D721Med (cell line): Measurements from ENCODE around the gene TRIP10.

ENCODE experiments used
- DNase-seq: peaks from one replicate; pipeline ENCODE4 v3.0.0; 2011; ENCODE audit warnings: low spot score; ENCODE audit not compliant: insufficient read length
- FAIRE-seq: peaks from 2 replicates; lab custom pipeline; 2011; peaks lifted over from hg19 to GRCh38; lab: Jason Lieb, UNC
- TF ChIP-seq, protein P1 (sequence below): IDR thresholded peaks from 2 replicates; pipeline ENCODE4 v1.5.1; 2012; ENCODE audit warnings: mild to moderate bottlenecking, control low read depth; ENCODE audit not compliant: insufficient read depth; ENCODE audit errors: missing control alignments

TRIP10 gene

DNA sequence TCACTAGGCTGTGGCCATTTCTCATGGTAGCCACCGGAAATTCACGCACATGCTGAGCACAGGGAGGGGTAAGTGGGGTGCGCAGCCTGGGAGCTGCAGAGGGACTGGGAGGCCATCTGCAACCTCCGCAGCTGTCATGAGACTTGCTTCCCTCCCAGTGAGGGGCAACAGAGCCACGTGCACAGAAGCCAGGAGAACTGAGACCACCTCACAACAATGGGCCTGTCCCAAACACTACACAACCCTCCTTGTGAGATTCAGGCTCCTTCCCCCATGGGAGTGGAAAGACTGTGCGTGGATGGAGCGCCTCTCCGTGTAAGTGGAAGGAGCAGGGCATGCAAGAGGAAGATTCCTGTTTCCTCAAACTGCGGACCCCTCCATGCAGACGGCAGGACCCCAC lies 27.9 kb upstream of the TRIP10 start:
- DNase-seq (no peak), FAIRE-seq (no peak)
- TF ChIP-seq, protein P1, sequence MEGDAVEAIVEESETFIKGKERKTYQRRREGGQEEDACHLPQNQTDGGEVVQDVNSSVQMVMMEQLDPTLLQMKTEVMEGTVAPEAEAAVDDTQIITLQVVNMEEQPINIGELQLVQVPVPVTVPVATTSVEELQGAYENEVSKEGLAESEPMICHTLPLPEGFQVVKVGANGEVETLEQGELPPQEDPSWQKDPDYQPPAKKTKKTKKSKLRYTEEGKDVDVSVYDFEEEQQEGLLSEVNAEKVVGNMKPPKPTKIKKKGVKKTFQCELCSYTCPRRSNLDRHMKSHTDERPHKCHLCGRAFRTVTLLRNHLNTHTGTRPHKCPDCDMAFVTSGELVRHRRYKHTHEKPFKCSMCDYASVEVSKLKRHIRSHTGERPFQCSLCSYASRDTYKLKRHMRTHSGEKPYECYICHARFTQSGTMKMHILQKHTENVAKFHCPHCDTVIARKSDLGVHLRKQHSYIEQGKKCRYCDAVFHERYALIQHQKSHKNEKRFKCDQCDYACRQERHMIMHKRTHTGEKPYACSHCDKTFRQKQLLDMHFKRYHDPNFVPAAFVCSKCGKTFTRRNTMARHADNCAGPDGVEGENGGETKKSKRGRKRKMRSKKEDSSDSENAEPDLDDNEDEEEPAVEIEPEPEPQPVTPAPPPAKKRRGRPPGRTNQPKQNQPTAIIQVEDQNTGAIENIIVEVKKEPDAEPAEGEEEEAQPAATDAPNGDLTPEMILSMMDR = no peak

DNA sequence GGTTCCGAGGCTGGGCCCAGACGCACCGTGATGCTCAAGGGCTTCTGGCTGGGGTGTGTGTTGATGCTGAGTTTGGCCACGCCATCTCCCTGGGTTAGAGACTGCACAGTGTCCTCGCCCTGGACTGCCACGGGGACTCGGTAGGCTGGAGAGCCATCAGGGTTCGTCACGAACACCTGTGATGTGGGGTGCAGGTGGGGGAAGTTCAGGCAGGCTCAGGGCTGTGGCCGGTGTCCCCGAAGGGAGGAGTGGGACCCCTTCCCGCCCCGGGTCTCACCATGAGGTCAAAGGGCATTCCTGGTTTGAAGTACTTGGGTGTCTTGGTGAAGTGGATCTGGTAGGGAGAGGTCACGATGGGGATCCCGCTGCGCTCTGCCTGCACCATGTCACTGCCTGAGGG lies 27.2 kb upstream of the TRIP10 start:
- TF ChIP-seq, protein P1 = no peak

DNA sequence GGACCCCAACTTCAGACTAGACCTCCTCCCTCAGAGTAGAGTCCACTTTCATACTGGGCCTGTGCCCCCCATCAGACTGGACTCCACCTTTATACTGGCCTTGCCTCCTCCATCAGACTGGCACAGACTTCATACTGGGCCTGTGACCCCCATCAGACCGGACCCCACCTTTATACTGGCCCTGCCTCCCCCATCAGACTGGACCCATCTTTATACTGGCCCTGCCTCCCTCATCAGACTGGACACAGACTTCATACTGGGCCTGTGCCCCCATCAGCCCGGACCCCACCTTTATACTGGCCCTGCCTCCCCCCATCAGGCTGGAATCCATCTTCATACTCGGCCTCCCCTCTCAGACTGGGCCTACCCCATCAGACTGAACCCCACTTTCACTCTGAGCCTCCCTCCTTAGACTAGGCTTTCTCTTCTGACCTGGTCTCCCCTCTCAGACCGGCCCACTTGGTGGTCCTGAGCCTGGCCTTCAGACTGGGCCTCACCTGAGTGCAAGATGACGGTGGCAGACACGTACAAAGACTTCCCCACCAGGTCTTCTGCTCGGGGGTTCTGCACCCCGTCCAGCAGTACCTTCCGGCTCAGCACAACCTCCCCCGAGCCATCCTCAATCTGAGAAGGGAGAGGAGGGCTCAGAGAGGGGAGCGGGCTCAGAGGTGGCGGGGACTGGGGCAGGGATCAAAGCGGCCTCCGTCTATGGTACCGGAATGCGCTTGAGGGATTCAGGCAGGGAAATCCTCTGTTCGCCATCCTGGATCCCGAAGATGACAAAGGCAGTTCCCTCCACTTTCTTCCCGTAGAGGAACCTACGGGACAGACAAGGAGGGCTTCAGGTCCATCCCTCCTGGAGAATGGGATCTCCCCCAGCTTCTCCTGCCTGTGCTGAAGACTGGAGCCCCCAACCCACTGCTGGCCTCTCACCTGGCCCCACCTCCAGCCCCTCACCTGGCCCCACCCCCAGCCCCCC lies 26.5 kb upstream of the TRIP10 start:
- no peak for DNase-seq
- FAIRE-seq = no peak
- TF ChIP-seq, protein P1 = no peak

More for the DNA sequence above, 27.2 kb upstream of the TRIP10 start:
- FAIRE-seq (no peak), DNase-seq (no peak)

DNA sequence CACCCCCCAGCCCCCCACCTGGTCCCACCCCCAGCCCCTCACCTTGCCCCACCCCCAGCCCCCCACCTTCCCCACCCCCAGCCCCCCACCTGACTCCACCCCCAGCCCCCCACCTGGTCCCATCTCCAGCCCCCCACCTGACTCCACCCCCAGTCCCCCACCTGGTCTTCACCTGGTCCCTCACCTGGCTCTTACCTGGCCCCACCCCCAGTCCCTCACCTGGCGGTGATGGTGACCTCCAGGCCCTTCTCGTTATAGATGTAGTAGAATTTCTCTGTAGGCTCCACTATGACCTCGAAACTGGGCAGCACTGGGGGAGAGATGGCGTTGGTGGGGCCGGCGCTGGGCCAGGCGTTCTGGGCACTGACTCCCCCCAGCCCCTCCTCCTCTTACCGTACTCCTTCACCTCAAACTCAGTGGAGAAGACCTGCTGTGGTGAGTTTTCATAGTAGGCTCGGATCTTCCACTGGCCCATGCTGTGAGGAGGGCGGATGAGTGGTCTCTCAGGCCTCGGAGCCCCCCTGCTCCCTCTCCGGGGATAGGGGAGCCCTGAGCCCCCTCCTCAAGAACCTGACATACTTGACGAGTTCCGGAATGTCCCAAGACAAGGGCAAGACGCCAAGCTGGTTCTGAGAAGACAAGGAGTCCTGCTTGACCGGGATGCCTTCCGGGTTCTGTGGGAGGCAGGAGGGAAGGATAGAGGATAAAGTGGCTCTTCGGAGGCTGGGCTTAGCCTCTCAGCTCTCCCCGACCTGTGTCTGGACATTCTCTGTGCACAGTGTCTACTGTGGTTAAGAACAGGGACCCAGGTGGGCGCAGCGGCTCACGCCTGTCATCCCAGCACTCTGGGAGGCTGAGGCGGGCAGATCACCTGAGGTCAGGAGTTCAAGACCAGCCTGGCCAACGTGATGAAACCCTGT lies 25.4 kb upstream of the TRIP10 start:
- DNase-seq (no peak), FAIRE-seq (no peak)
- TF ChIP-seq, protein P1 = no peak

DNA sequence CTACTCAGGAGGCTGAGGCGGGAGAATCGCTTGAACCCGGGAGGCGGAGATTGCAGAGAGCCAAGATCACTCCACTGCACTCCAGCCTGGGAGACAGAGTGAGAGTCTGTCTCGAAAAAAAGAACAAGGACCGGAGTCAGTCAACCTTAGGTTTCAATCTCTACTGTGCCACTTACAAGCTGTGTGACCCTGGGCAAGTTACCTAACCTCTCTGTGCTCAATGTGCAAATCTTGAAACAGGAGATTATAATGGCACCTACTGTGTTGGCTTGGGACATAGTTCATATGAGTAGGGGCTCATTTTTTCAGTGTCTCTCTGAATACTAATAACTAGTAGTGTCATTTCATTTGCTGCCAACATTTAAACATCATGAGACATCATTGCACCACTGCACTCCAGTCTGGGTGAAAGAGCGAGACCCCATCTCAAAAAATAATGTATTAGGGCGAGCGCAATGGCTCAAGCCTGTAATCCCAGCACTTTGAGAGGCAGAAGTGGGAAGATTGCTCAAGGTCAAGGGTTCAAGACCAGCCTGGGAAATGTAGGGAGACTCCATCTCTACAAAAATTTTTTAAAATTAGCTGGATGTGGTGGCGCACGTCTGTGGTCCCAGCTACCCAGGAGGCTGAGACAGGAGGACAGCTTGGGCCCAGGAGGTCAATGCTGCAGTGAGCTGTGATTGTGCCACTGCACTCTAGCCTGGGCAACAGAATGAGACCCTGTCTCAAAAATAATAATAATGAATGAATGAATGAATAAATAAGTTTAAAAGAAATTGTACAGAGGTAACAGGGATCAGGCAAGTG lies 24.5 kb upstream of the TRIP10 start:
- no peak for FAIRE-seq
- no peak for DNase-seq
- TF ChIP-seq, protein P1 = no peak

DNA sequence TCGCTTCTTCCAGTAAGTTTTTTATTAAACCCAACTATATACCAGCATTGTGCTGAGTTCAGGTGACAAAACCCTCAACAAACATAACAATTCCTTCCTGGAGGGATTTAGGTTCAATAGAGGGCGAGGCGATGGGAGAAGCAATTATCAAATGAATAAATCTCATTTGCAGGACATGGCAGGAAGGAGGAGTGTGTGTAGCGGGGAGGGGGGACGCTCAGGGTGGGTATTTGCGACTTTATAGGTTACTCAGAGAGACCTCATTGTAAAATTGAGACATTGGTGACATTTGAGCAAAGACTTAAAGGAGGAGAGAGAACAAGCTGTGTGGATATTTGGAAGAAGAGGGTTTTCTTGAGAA lies 22.9 kb upstream of the TRIP10 start:
- TF ChIP-seq, protein P1 = no peak
- FAIRE-seq (no peak), DNase-seq (no peak)
